Measurements from ENCODE around the gene TAS2R46. TPM values are rescaled to one million over a fixed set of nuclear protein-coding genes. Genes with fewer than 3 reads are reported as not detected.
"Not testable (repeated sequence)": the region's sequence is repeated elsewhere in the genome, so short reads cannot be mapped to it uniquely, and the experiment has no call there.

Gene TAS2R46
- total RNA-seq, 1 experiment from 2014 or later: 2.2 TPM

- intact Hi-C loops (cut with micrococcal nuclease; ENCODE audit: unreplicated experiment): no loop called here
- H3K4me3 Mint-ChIP-seq (ENCODE audit: low read depth, unreplicated experiment): no peak overlapping the region
- H3K36me3 Mint-ChIP-seq (ENCODE audit: insufficient read depth, unreplicated experiment): no peaks in the 10 kb centered on the region
- DNase-seq: no peak
- no TSS peak for BruUV-seq (replicated peaks)
- TF ChIP-seq CTCF (IDR thresholded peaks at IDR 0.05; ENCODE audit: unreplicated experiment): no peak
- no peaks in the 10 kb centered on the region for H3K27me3 Mint-ChIP-seq (ENCODE audit: unreplicated experiment)
- CTCF ChIA-PET: interaction anchor here (0.7 kb wide), 1 partner anchor 13 kb away, joined by 3 read pairs; the partner anchor contains the start of gene TAS2R43
- peaks cover 5% of the 10 kb centered on the region for H3K9me3 Mint-ChIP-seq (ENCODE audit: low read depth, unreplicated experiment)
- H3K4me1 Mint-ChIP-seq (ENCODE audit: low read depth, unreplicated experiment): peaks cover 14% of the 10 kb centered on the region
- no peak overlapping the region for H3K27ac Mint-ChIP-seq (ENCODE audit: unreplicated experiment)
Measured at GRCh38 chr12:11105546-11105945, 43.5 kb upstream of the TAS2R46 start.

- DNase-seq; H3K9me3 Mint-ChIP-seq (ENCODE audit: low read depth, unreplicated experiment); H3K27ac Mint-ChIP-seq (ENCODE audit: unreplicated experiment); intact Hi-C loops (cut with micrococcal nuclease; ENCODE audit: unreplicated experiment); BruUV-seq (replicated peaks); H3K27me3 Mint-ChIP-seq (ENCODE audit: unreplicated experiment); H3K4me1 Mint-ChIP-seq (ENCODE audit: low read depth, unreplicated experiment); CTCF ChIA-PET; H3K36me3 Mint-ChIP-seq (ENCODE audit: insufficient read depth, unreplicated experiment); H3K4me3 Mint-ChIP-seq (ENCODE audit: low read depth, unreplicated experiment): not testable (repeated sequence)
Measured at GRCh38 chr12:11094910-11095309, 32.8 kb upstream of the TAS2R46 start.

GRCh38 chr12:11092128-11092527, 30.0 kb upstream of the TAS2R46 start, which contains the start of gene TAS2R43:
Gene TAS2R43, minus strand, starts transcription at chr12:11092313. Its CDS starts 84 bp downstream, at chr12:11092229.
- Mint-ChIP-seq H3K36me3 (ENCODE audit: insufficient read depth, unreplicated experiment) (no peaks in the 10 kb centered on the region), H3K4me1 (ENCODE audit: low read depth, unreplicated experiment) (no peaks in the 10 kb centered on the region), H3K4me3 (ENCODE audit: low read depth, unreplicated experiment) (no peak within 1 kb of the TSS), H3K9me3 (ENCODE audit: low read depth, unreplicated experiment) (no peaks in the 10 kb centered on the region), H3K27me3 (ENCODE audit: unreplicated experiment) (no peaks in the 10 kb centered on the region), H3K27ac (ENCODE audit: unreplicated experiment) (no peak within 1 kb of the TSS)
- intact Hi-C loops (cut with micrococcal nuclease; ENCODE audit: unreplicated experiment): no loop called here
- no TSS peak for BruUV-seq (replicated peaks)
- CTCF ChIA-PET: interaction anchor here (0.6 kb wide), 1 partner anchor 13 kb away, joined by 3 read pairs; no protein-coding TSS in a partner anchor
- TF ChIP-seq CTCF (IDR thresholded peaks at IDR 0.05; ENCODE audit: unreplicated experiment): no peak
- no peak for DNase-seq

- BruUV-seq (replicated peaks): no TSS peak
- Mint-ChIP-seq H3K9me3 (ENCODE audit: low read depth, unreplicated experiment) (no peaks in the 10 kb centered on the region), H3K4me3 (ENCODE audit: low read depth, unreplicated experiment) (no peak overlapping the region), H3K36me3 (ENCODE audit: insufficient read depth, unreplicated experiment) (no peaks in the 10 kb centered on the region), H3K4me1 (ENCODE audit: low read depth, unreplicated experiment) (no peaks in the 10 kb centered on the region), H3K27me3 (ENCODE audit: unreplicated experiment) (no peaks in the 10 kb centered on the region), H3K27ac (ENCODE audit: unreplicated experiment) (no peak overlapping the region)
- DNase-seq: no peak
- CTCF ChIA-PET: no interaction called here
- intact Hi-C loops (cut with micrococcal nuclease; ENCODE audit: unreplicated experiment): no loop called here
- TF ChIP-seq CTCF (IDR thresholded peaks at IDR 0.05; ENCODE audit: unreplicated experiment): no peak
Measured at GRCh38 chr12:11089246-11089645, 27.2 kb upstream of the TAS2R46 start.

- Mint-ChIP-seq H3K4me1 (ENCODE audit: low read depth, unreplicated experiment) (no peaks in the 10 kb centered on the region), H3K36me3 (ENCODE audit: insufficient read depth, unreplicated experiment) (no peaks in the 10 kb centered on the region), H3K27me3 (ENCODE audit: unreplicated experiment) (no peaks in the 10 kb centered on the region), H3K4me3 (ENCODE audit: low read depth, unreplicated experiment) (no peak overlapping the region), H3K9me3 (ENCODE audit: low read depth, unreplicated experiment) (peaks cover 5% of the 10 kb centered on the region), H3K27ac (ENCODE audit: unreplicated experiment) (no peak overlapping the region)
- CTCF ChIA-PET: no interaction called here
- no TSS peak for BruUV-seq (replicated peaks)
- intact Hi-C loops (cut with micrococcal nuclease; ENCODE audit: unreplicated experiment): loop anchor here (2.0 kb wide), 1 partner anchor 31 kb away; no protein-coding TSS in a partner anchor
- DNase-seq: no peak
- no peak for TF ChIP-seq CTCF (IDR thresholded peaks at IDR 0.05; ENCODE audit: unreplicated experiment)
Measured at GRCh38 chr12:11085419-11085818, 23.3 kb upstream of the TAS2R46 start.
